ENCODE data around the gene BMP8B. TPM values are rescaled to one million over a fixed set of nuclear protein-coding genes. Genes with fewer than 3 reads are reported as not detected.
A peak's percentile ranks its signal among the peaks of the same experiment; 100 is the strongest.

Gene BMP8B
- total RNA-seq, 1 donor from 2014 or later: 1.3 TPM

DNA sequence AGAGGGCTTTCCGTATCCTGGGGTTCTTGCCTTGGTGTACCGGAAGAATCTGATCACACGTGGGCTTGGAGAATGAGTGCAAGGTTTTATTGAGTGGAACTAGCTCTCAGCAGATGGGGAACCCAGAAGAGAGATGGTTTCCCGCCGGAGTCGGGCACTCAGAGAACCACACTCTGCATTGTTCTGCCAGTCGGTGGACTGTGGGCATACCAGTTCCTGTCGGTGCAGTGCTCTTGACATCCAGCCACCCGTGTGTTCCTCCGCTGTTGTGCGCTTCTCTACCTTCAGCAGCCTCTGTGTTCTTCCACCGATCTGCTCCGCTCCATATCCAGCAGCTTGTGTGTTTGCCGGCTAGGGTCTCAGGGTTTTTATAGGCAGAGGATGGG is 60.7 kb downstream of the BMP8B start:
- FAIRE-seq (no peak), DNase-seq (ENCODE audit: low read depth) (no peak)
- H3K4me3 ChIP-seq (ENCODE audit: low read depth, low read length): no peak overlapping the region
- TF ChIP-seq, protein P1, sequence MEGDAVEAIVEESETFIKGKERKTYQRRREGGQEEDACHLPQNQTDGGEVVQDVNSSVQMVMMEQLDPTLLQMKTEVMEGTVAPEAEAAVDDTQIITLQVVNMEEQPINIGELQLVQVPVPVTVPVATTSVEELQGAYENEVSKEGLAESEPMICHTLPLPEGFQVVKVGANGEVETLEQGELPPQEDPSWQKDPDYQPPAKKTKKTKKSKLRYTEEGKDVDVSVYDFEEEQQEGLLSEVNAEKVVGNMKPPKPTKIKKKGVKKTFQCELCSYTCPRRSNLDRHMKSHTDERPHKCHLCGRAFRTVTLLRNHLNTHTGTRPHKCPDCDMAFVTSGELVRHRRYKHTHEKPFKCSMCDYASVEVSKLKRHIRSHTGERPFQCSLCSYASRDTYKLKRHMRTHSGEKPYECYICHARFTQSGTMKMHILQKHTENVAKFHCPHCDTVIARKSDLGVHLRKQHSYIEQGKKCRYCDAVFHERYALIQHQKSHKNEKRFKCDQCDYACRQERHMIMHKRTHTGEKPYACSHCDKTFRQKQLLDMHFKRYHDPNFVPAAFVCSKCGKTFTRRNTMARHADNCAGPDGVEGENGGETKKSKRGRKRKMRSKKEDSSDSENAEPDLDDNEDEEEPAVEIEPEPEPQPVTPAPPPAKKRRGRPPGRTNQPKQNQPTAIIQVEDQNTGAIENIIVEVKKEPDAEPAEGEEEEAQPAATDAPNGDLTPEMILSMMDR (IDR thresholded peaks at IDR 0.05; ENCODE audit: insufficient read depth, low read length, severe bottlenecking): no peak
- H3K36me3 ChIP-seq (ENCODE audit: control insufficient read depth, insufficient read depth, low read length): no peaks in the 10 kb centered on the region
- H3K27me3 ChIP-seq (ENCODE audit: control insufficient read depth, insufficient read depth, low read length): no peaks in the 10 kb centered on the region

GRCh38 chr1:39727221-39727931 is 61.3 kb downstream of the BMP8B start:
- no peak for FAIRE-seq
- Histone ChIP-seq H3K4me3 (ENCODE audit: low read depth, low read length) (no peak overlapping the region), H3K27me3 (ENCODE audit: control insufficient read depth, insufficient read depth, low read length) (no peaks in the 10 kb centered on the region), H3K36me3 (ENCODE audit: control insufficient read depth, insufficient read depth, low read length) (no peaks in the 10 kb centered on the region)
- TF ChIP-seq, protein P1 (IDR thresholded peaks at IDR 0.05; ENCODE audit: insufficient read depth, low read length, severe bottlenecking): no peak
- peak; percentile 18 for DNase-seq (ENCODE audit: low read depth)

- TF ChIP-seq, protein P1 (IDR thresholded peaks at IDR 0.05; ENCODE audit: insufficient read depth, low read length, severe bottlenecking): no peak
Observed at GRCh38 chr1:39726600-39726999, 62.1 kb downstream of the BMP8B start.

DNA sequence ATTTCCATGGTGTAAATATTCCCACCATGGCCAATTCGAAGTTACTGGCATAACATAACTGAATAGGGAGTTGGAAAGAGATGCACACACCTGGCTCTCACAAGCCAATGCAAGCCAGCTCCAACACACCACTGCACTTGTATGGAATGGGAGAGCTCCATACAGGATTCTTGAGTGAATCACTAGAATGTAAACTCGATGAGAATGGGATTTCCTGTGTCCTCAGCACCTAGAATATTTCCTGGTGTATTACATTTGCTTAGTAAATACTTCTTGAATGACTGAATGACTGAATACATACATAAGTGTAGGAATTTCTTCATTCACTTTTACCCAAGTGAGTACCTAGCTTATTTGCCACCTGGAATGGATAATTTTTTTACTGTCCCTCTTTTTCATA is 66.2 kb downstream of the BMP8B start:
- Histone ChIP-seq H3K4me3 (ENCODE audit: low read depth, low read length) (no peak overlapping the region), H3K36me3 (ENCODE audit: control insufficient read depth, insufficient read depth, low read length) (no peaks in the 10 kb centered on the region), H3K27me3 (ENCODE audit: control insufficient read depth, insufficient read depth, low read length) (peaks cover 3% of the 10 kb centered on the region)
- FAIRE-seq (no peak), DNase-seq (ENCODE audit: low read depth) (peak; percentile 97)
- TF ChIP-seq, protein P1 (IDR thresholded peaks at IDR 0.05; ENCODE audit: insufficient read depth, low read length, severe bottlenecking): no peak

More at GRCh38 chr1:39726600-39726999, 62.1 kb downstream of the BMP8B start:
- no peak for FAIRE-seq
- Histone ChIP-seq H3K27me3 (ENCODE audit: control insufficient read depth, insufficient read depth, low read length) (no peaks in the 10 kb centered on the region), H3K36me3 (ENCODE audit: control insufficient read depth, insufficient read depth, low read length) (no peaks in the 10 kb centered on the region), H3K4me3 (ENCODE audit: low read depth, low read length) (no peak overlapping the region)
- no peak for DNase-seq (ENCODE audit: low read depth)

- H3K36me3 ChIP-seq (ENCODE audit: control insufficient read depth, insufficient read depth, low read length): no peaks in the 10 kb centered on the region
Observed at GRCh38 chr1:39721664-39722063, 67.0 kb downstream of the BMP8B start.

More at GRCh38 chr1:39721664-39722063, 67.0 kb downstream of the BMP8B start:
- Histone ChIP-seq H3K27me3 (ENCODE audit: control insufficient read depth, insufficient read depth, low read length) (peaks cover 5% of the 10 kb centered on the region), H3K4me3 (ENCODE audit: low read depth, low read length) (no peak overlapping the region)
- no peak for DNase-seq (ENCODE audit: low read depth)
- no peak for FAIRE-seq
- TF ChIP-seq, protein P1 (IDR thresholded peaks at IDR 0.05; ENCODE audit: insufficient read depth, low read length, severe bottlenecking): no peak
